ENCODE measurements around the gene EEF1G. TPM values are rescaled to one million over a fixed set of nuclear protein-coding genes. Genes with fewer than 3 reads are reported as not detected.

EEF1G gene
- total RNA-seq, 2 experiments from 2014 or later, result 1,239 to 1,470 TPM

DNA sequence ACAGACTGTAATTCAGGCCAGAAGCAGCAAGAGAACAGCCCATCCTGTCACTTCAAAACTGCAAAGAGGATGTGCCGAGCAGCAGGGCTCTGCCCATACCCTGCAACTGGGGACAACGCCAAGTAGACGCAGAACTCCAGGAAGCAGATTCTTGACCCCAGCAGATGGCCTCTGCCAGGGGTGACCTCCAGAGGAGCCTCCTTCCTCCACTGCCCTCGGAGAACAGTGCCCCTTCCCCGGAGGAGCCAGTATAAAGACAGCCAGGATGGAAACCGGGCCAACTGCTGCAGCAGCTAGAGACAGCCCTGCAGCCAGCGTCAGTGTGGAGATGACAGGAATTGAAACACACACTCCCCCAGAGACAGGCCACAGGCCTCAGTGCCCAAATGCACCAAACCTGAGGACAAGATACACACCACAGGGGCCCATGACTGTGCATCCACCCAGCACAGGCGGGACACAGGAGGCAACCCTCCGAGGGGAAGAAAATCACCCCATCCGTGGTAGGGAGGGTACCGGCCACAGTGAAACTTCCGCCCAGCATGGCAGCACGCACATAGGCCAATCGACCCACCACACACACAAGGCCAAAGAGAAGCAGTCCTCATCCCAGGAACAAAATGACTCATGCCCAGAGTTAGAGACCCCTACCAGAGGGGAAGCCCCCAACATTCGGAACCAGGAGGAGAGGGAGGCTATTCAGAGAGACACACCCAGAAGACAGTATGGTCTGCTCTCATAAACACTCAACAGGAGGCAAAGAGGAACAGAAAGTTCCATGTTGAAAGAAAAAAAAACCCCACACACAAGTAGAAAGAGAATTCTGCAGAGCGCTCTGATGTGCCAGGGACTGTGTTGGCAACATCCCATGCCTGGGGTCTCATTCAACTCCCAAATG is 32.6 kb downstream of the EEF1G start:
- Mint-ChIP-seq H3K27ac (peak overlapping the region; percentile 80), H3K4me3 (peak overlapping the region; percentile 98), H3K27me3 (no peaks in the 10 kb centered on the region), H3K9me3 (no peaks in the 10 kb centered on the region), H3K4me1 (peaks cover 73% of the 10 kb centered on the region), H3K36me3 (ENCODE audit: low read depth) (peaks cover 10% of the 10 kb centered on the region)
- no peak for DNase-seq
- CTCF ChIA-PET, result interaction anchor here (4.6 to 10.0 kb wide), 3 partner anchors 11 to 114 kb away, joined by 57 to 83 read pairs (median 82); no protein-coding TSS in a partner anchor
- POLR2A ChIA-PET, result no interaction called here

DNA sequence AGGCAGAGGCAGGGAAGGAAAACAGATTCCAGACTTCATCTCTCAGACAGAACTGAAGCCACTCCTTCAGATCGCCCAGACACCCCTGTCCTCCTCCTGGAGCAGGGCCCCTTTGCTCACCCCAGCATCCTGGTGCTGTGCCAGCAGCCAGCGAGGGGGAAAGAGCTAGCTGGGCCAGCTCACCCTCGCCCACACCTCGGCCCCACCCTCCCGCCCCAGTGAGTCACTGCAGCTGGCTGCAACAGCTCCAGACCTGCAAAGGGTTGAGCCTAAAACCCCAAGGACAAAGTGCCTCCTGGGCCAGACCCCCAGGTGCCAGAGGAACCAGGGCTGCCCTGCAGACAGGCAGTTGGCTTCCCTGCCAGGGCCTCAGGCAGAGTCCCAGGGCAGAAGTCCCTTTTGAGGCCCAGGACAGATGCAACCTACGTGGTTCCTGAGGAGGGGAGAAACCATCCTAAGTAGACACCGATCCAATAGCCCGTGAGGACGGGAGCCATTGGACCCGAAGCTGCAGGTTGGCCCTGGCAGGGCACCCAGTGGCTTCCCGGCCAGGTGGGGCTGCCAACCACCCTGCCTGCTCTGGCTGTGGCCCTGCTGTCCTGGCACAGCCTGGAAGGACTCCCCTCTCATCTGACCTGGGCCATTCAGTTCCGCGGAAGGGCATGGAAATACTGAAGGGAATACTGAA is 34.3 kb downstream of the EEF1G start:
- Mint-ChIP-seq H3K9me3 (no peaks in the 10 kb centered on the region), H3K4me1 (peaks cover 66% of the 10 kb centered on the region), H3K36me3 (ENCODE audit: low read depth) (peaks cover 19% of the 10 kb centered on the region), H3K4me3 (peak overlapping the region; percentile 40), H3K27me3 (no peaks in the 10 kb centered on the region), H3K27ac (peak overlapping the region; percentile 69)
- ChIA-PET CTCF (interaction anchor here (1.6 to 10.0 kb wide), 3 partner anchors 19 to 113 kb away, joined by 4 to 83 read pairs (median 82); no protein-coding TSS in a partner anchor), POLR2A (no interaction called here)
- DNase-seq, result no peak

DNA sequence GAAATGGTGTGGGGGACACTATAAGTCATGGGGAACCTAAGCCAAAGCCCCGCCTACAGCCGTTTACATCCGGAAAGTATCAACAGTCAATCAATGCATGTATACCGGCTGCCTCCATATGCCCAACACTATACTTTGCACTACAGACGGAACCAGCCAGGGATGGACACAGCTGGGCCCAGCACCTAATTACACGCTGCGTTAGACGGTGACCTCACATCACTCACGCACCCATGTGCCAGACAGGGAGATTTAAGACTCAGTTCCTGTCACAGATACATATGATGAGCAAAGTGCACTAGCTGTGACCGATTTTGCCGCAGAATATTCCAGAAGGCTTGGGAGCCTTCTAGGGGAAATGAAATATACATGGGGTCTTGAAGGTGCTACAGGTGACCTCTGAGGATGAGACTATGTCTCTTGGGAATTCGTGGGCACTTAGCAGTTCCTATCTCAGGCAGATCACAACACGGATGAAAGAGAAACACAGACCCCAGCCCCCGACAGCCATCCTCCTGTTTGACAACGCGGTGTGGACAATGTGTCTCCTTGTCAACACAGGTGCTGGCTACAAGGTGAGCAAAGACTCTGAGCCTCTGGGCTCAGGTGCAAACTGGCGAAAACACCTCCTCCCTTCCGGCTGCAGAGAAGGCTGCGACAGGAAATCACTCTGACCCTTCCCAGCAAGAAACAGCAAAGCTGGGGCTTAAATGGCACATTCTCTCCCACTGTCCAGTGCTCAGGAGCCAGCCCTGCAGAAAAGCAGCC is 35.0 kb downstream of the EEF1G start:
- H3K4me3 Mint-ChIP-seq, result peak overlapping the region; percentile 40
- H3K4me1 Mint-ChIP-seq, result peaks cover 59% of the 10 kb centered on the region
- H3K36me3 Mint-ChIP-seq (ENCODE audit: low read depth), result peaks cover 23% of the 10 kb centered on the region
- no peaks in the 10 kb centered on the region for H3K9me3 Mint-ChIP-seq
- ChIA-PET POLR2A (no interaction called here), CTCF (interaction anchor here (0.6 to 10.0 kb wide), 5 partner anchors 19 to 114 kb away, joined by 3 to 83 read pairs (median 7); no protein-coding TSS in a partner anchor)
- peak overlapping the region; percentile 69 for H3K27ac Mint-ChIP-seq
- H3K27me3 Mint-ChIP-seq, result no peaks in the 10 kb centered on the region
- DNase-seq, result no peak

DNA sequence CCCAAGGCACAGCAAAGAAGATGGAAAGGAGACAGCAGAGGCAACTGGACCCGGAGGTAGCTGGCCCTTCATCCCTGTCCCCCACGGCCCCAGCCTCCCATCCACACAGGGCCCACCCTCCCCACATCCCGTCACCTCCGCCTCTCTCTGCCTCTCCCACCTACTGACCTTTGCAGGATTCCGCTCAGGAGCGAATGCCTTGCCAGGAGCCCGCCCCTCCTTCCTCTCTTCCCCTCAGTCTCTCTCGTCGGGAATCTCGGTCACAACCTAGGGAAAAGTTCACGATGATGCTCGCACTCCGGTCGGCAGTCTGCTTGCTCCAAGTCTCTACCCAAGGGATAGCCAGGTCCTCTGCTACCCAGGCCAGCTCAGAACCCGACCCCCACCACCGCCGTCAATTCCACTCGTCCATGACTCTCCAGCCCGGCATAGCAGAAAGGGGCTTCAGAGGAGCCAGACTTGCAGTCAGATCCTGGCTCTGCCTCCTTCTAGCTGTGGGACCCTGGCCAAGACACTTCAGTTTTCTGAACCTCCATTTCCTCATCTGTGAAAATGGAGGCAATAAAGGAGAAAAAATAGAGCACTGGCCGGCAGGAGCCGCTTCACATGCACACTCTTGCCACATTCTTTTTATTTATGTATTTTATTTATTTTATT is 37.3 kb downstream of the EEF1G start:
- DNase-seq, result no peak
- ChIA-PET POLR2A (no interaction called here), CTCF (interaction anchor here (0.7 to 1.1 kb wide), 2 partner anchors 9 to 295 kb away, joined by 3 to 4 read pairs; partner anchors contain the start of gene STX5)
- peaks cover 41% of the 10 kb centered on the region for H3K36me3 Mint-ChIP-seq (ENCODE audit: low read depth)
- H3K9me3 Mint-ChIP-seq, result no peaks in the 10 kb centered on the region
- no peaks in the 10 kb centered on the region for H3K27me3 Mint-ChIP-seq
- H3K4me1 Mint-ChIP-seq, result peaks cover 37% of the 10 kb centered on the region
- H3K4me3 Mint-ChIP-seq, result no peak overlapping the region
- H3K27ac Mint-ChIP-seq, result no peak overlapping the region

DNA sequence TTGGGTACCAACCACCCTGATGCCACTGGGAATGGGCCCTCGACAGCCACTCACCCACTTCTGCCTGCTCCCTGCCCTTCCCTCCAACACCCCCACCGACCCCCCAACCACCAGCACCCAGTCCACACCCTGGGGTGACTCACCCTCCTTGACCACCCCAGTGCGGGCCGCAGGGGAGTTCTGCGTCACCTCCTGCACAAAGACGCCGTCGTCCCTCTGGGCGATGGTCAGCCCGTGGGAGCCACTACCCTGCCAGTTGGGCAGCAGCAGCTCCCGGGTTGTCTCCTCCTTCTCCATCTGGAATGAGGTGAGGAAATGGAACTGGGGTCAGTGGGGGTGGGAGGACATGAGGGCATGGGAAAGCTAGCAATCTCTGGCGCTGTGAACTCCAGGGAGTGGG is 37.9 kb downstream of the EEF1G start:
- Mint-ChIP-seq H3K4me3 (no peak overlapping the region), H3K36me3 (ENCODE audit: low read depth) (peaks cover 47% of the 10 kb centered on the region), H3K27me3 (no peaks in the 10 kb centered on the region), H3K4me1 (peaks cover 31% of the 10 kb centered on the region), H3K27ac (no peak overlapping the region), H3K9me3 (no peaks in the 10 kb centered on the region)
- ChIA-PET CTCF (interaction anchor here (0.7 to 1.1 kb wide), 3 partner anchors 9 to 296 kb away, joined by 3 to 5 read pairs (median 4); partner anchors contain the start of gene STX5), POLR2A (no interaction called here)
- no peak for DNase-seq

DNA sequence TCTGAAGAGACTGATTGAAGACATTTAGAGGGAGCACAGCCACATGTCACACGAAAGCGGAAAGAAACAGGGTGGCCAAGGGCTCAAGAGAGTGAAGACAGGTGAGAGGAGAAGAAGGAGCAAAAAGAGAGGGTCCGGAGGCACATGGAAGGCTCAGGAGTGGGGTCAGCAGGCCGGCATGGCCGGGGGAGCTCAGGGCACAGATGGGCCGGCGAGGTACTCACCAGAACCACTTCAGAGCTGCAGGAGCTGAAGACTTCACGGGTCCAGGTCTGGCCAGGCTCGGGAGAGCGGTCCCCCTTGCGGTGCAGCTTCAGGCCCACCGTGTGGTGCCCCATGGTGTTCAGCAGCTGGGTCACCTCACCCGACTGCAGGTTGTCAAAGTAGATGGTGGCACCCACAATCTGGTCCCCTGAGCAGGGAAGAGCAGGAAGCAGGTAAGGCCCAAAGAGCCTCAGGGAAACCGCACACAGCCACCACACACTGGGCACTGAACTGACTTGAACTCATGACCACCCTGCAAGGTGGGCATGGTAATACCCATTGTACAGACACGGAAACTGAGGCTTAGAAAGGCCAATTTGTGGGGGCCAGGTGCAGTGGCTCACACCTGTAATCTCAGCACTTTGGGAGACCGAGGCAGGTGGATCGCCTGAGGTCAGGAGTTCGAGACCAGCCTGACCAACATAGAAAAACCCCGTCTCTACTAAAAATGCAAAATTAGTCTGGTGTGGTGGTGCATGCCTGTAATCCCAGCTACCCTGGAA is 38.7 kb downstream of the EEF1G start:
- no peak overlapping the region for H3K4me3 Mint-ChIP-seq
- no peak for DNase-seq
- H3K27me3 Mint-ChIP-seq, result no peaks in the 10 kb centered on the region
- no peaks in the 10 kb centered on the region for H3K9me3 Mint-ChIP-seq
- H3K27ac Mint-ChIP-seq, result peak overlapping the region; percentile 42
- H3K36me3 Mint-ChIP-seq (ENCODE audit: low read depth), result peaks cover 55% of the 10 kb centered on the region
- peaks cover 25% of the 10 kb centered on the region for H3K4me1 Mint-ChIP-seq
- CTCF ChIA-PET, result interaction anchor here (1.0 to 1.1 kb wide), 2 partner anchors 10 to 110 kb away, joined by 3 to 5 read pairs; no protein-coding TSS in a partner anchor
- POLR2A ChIA-PET, result no interaction called here

DNA sequence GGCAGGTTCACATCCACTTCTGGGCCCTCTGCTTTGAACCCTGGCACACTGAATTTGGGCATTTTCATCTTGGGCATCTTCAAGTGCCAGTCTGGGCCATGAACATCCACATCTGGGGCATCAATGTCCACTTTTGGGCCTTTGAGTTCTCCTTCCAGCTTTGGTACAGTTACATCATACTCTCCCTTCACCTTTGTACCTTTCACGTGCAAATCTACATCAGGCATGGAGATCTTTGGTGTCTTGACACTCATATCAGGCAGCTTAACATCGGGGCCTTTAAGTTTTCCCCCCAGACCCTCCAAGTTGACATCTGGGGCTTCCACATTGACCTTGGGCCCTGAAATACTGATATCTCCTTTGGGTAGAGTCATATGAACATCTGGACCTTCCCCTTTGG is 41.6 kb downstream of the EEF1G start:
- ChIA-PET POLR2A (no interaction called here), CTCF (no interaction called here)
- DNase-seq, result no peak
- Mint-ChIP-seq H3K9me3 (no peaks in the 10 kb centered on the region), H3K36me3 (ENCODE audit: low read depth) (peaks cover 81% of the 10 kb centered on the region), H3K27ac (no peak overlapping the region), H3K4me1 (peaks cover 4% of the 10 kb centered on the region), H3K4me3 (no peak overlapping the region), H3K27me3 (no peaks in the 10 kb centered on the region)

DNA sequence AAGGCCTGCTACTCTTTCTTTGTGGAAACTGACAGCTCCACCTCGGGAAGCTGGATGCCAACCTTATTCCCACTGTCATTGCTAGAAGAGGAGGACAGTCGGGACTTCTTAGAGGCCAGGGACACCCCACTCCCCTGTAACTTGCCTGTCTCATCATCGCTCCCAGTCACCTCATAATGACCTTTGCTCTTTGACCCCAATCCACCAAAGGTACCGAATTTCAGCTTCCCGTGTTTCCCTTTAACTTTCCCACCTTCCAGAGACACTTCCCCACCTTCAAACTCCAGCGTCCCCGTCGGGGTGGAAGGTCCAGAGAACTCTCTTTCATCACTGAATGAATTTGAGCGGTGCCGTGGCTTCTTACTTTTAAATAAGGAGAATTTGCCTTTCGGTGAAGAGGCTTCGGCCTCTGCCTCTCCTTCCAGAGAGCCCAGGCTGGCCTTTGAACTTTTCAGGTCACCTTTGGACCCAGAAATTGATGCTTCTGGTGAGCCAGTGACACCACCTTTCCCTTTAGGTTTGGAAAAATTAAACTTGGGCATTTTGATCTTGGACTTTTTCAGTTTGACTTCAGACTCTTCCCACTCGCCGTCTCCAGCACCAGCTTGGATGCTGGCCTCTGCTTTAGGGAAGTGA is 56.8 kb downstream of the EEF1G start:
- Mint-ChIP-seq H3K36me3 (ENCODE audit: low read depth) (peaks cover 51% of the 10 kb centered on the region), H3K27ac (no peak overlapping the region), H3K4me1 (peaks cover 2% of the 10 kb centered on the region), H3K4me3 (no peak overlapping the region), H3K27me3 (no peaks in the 10 kb centered on the region), H3K9me3 (no peaks in the 10 kb centered on the region)
- no peak for DNase-seq
- ChIA-PET CTCF (no interaction called here), POLR2A (no interaction called here)

DNA sequence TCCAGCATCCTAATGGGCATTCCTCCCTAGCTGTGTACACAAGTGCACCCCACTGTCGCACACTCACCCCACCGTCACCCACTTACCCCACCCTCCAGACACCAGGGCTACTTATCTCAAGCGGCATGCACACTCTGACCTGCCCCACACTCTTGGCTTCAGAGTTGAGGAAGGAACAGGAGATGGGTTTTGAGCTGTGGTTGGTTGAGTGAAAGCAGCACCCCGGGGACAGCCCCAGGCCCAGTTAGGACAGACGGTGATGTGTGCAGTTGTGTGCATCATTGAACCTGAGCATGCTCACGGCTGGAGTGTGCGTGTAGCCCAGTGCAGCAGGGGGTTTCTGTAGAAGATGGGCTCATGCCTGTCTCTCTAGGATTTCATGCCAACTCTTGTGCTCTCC is 59.5 kb downstream of the EEF1G start:
- CTCF ChIA-PET, result interaction anchor here (0.5 to 1.0 kb wide), 2 partner anchors 15 to 81 kb away, joined by 3 to 4 read pairs; no protein-coding TSS in a partner anchor
- Mint-ChIP-seq H3K9me3 (no peaks in the 10 kb centered on the region), H3K36me3 (ENCODE audit: low read depth) (peaks cover 31% of the 10 kb centered on the region), H3K27ac (no peak overlapping the region), H3K27me3 (no peaks in the 10 kb centered on the region), H3K4me3 (no peak overlapping the region), H3K4me1 (peaks cover 2% of the 10 kb centered on the region)
- DNase-seq, result no peak
- POLR2A ChIA-PET, result no interaction called here

DNA sequence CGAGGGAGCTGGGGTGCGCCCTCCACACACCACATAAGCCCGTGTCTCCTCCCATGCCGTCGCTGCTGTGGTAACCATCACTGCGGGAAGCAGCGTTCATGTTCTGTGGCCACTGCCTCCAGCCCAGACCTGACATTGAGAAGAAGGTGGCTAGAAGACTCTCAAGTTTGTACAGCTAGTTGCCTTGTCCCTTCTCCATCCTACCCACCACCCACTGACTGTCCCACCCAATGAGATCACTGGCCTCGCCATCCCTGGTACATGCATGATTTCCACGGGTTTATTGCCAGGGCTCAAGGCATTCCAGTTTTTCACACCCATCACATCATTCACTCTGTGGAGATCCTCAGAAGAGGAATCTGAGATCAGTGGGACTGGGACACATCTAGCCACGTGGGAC is 60.1 kb downstream of the EEF1G start:
- DNase-seq, result no peak
- CTCF ChIA-PET, result interaction anchor here (0.6 kb wide), 1 partner anchor 14 kb away, joined by 3 read pairs; no protein-coding TSS in a partner anchor
- H3K27ac Mint-ChIP-seq, result no peak overlapping the region

DNA sequence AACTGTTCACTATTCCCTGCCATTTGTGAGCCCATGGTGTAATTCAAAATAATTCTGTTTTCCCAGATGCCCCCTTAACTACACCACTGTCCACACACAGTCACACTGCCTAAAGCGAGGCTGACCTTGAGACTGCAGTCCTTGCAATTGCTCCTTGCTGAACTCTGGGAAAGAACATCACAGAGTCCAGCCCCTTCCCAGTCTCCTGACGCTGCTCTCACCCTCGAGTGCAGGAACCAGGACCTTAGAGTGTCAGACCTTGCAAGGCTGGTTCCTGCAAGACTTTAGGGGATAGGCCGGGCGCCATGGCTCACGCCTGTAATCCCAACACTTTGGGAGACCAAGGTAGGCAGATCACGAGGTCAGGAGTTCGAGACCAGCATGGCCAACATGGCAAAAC is 60.7 kb downstream of the EEF1G start:
- H3K4me1 Mint-ChIP-seq, result peaks cover 2% of the 10 kb centered on the region
- POLR2A ChIA-PET, result no interaction called here
- no peak overlapping the region for H3K4me3 Mint-ChIP-seq
- peaks cover 2% of the 10 kb centered on the region for H3K27me3 Mint-ChIP-seq
- peaks cover 19% of the 10 kb centered on the region for H3K36me3 Mint-ChIP-seq (ENCODE audit: low read depth)
- CTCF ChIA-PET, result no interaction called here
- no peak for DNase-seq
- no peak overlapping the region for H3K27ac Mint-ChIP-seq
- H3K9me3 Mint-ChIP-seq, result no peaks in the 10 kb centered on the region

More for the DNA sequence above, 60.1 kb downstream of the EEF1G start:
- H3K9me3 Mint-ChIP-seq, result no peaks in the 10 kb centered on the region
- peaks cover 2% of the 10 kb centered on the region for H3K4me1 Mint-ChIP-seq
- POLR2A ChIA-PET, result no interaction called here
- H3K36me3 Mint-ChIP-seq (ENCODE audit: low read depth), result peaks cover 26% of the 10 kb centered on the region
- no peak overlapping the region for H3K4me3 Mint-ChIP-seq
- H3K27me3 Mint-ChIP-seq, result peaks cover 2% of the 10 kb centered on the region

All from activated CD4-positive, alpha-beta T cell treated with anti-CD3 and anti-CD28 coated beads, Interleukin-2, amount 10 ng/mL, durations not matched to agents 7 days and 5 days (primary cell).